H9 (cell line): ENCODE results near the gene GTF3C1. TPM values are rescaled to one million over a fixed set of nuclear protein-coding genes. Genes with fewer than 3 reads are reported as not detected.

Source experiments
- DNase-seq: peaks from one replicate; pipeline ENCODE4 v3.0.0-alpha.2; 2017
- H2AFZ ChIP-seq: one replicate; pipeline ENCODE4 v1.6.1; 2013; ENCODE audit warnings: mild to moderate bottlenecking, low read length, control low read depth, moderate library complexity
- H2AK5ac ChIP-seq: 2 replicates; pipeline ENCODE4 v1.6.1; 2013; ENCODE audit warnings: low read length, control low read depth, mixed read lengths; ENCODE audit not compliant: insufficient read length
- H2BK120ac ChIP-seq: one replicate; pipeline ENCODE4 v1.6.1; 2013; ENCODE audit warnings: low read depth, mild to moderate bottlenecking, low read length, control low read depth, inconsistent platforms; ENCODE audit not compliant: poor library complexity, severe bottlenecking
- H2BK12ac ChIP-seq: 2 replicates; pipeline ENCODE4 v1.6.1; 2013; ENCODE audit warnings: low read length, control low read depth, mixed read lengths, low read depth; ENCODE audit not compliant: insufficient read length
- H2BK15ac ChIP-seq: 2 replicates; pipeline ENCODE4 v1.6.1; 2013; ENCODE audit warnings: low read depth, low read length, control low read depth
- H2BK20ac ChIP-seq: one replicate; pipeline ENCODE4 v1.6.1; 2013; ENCODE audit warnings: low read depth, mild to moderate bottlenecking, low read length, control low read depth, inconsistent platforms; ENCODE audit not compliant: poor library complexity, severe bottlenecking
- H2BK5ac ChIP-seq: 2 replicates; pipeline ENCODE4 v1.6.1; 2013; ENCODE audit warnings: low read length, control low read depth, mixed read lengths; ENCODE audit not compliant: insufficient read length
- H3K14ac ChIP-seq: 2 replicates; pipeline ENCODE4 v1.6.1; 2013; ENCODE audit warnings: low read length, control low read depth; ENCODE audit not compliant: insufficient read depth
- H3K18ac ChIP-seq: 2 replicates; pipeline ENCODE4 v1.6.1; 2013; ENCODE audit warnings: low read depth, mild to moderate bottlenecking, mixed read lengths, low read length, control low read depth; ENCODE audit not compliant: insufficient read length
- H3K23ac ChIP-seq: 2 replicates; pipeline ENCODE4 v1.6.1; 2013; ENCODE audit warnings: low read length, control low read depth, mixed read lengths, low read depth; ENCODE audit not compliant: insufficient read length
- H3K23me2 ChIP-seq: 2 replicates; pipeline ENCODE4 v1.6.1; 2013; ENCODE audit warnings: low read depth, mild to moderate bottlenecking, mixed read lengths, low read length, control low read depth; ENCODE audit not compliant: insufficient read length, poor library complexity, severe bottlenecking
- H3K27ac ChIP-seq: 2 replicates; pipeline ENCODE4 v1.5.1; 2013; ENCODE audit warnings: low read length, control low read depth, mixed read lengths, low read depth; ENCODE audit not compliant: insufficient read length
- H3K27me3 ChIP-seq: 2 replicates; pipeline ENCODE4 v1.6.1; 2013; ENCODE audit warnings: low read length, control low read depth, inconsistent platforms; ENCODE audit not compliant: insufficient read depth
- H3K4ac ChIP-seq: 2 replicates; pipeline ENCODE4 v1.6.1; 2013; ENCODE audit warnings: low read depth, mild to moderate bottlenecking, control low read depth, inconsistent platforms, low read length, moderate library complexity
- H3K4me1 ChIP-seq: 2 replicates; pipeline ENCODE4 v1.6.1; 2013; ENCODE audit warnings: low read length, control low read depth, inconsistent platforms; ENCODE audit not compliant: insufficient read depth
- H3K4me2 ChIP-seq: 2 replicates; pipeline ENCODE4 v1.6.1; 2013; ENCODE audit warnings: low read length, control low read depth, mixed read lengths; ENCODE audit not compliant: insufficient read length, insufficient read depth
- H3K56ac ChIP-seq: 2 replicates; pipeline ENCODE4 v1.6.1; 2013; ENCODE audit warnings: low read depth, mild to moderate bottlenecking, mixed read lengths, low read length, control low read depth; ENCODE audit not compliant: insufficient read length
- H3K79me1 ChIP-seq: 2 replicates; pipeline ENCODE4 v1.6.1; 2013; ENCODE audit warnings: low read depth, mild to moderate bottlenecking, moderate library complexity, low read length, control low read depth, inconsistent platforms; ENCODE audit not compliant: insufficient read depth, poor library complexity, severe bottlenecking
- H3K79me2 ChIP-seq: 2 replicates; pipeline ENCODE4 v1.6.1; 2013; ENCODE audit warnings: low read length, control low read depth, inconsistent platforms; ENCODE audit not compliant: insufficient read depth
- H3K9ac ChIP-seq: 2 replicates; pipeline ENCODE4 v1.6.1; 2013; ENCODE audit warnings: low read length, control low read depth, mixed read lengths; ENCODE audit not compliant: insufficient read length; ENCODE audit errors: extremely low read depth
- H3K9me3 ChIP-seq: one replicate; pipeline ENCODE4 v1.6.1; 2013; ENCODE audit warnings: low read depth, low read length, inconsistent platforms; ENCODE audit not compliant: control insufficient read depth
- H3T11ph ChIP-seq: one replicate; pipeline ENCODE4 v1.6.1; 2013; ENCODE audit warnings: mild to moderate bottlenecking, low read length, control low read depth, inconsistent platforms
- H4K20me1 ChIP-seq: one replicate; pipeline ENCODE4 v1.6.1; 2013; ENCODE audit not compliant: control insufficient read depth, insufficient read length, insufficient read depth
- H4K5ac ChIP-seq: 2 replicates; pipeline ENCODE4 v1.6.1; 2013; ENCODE audit warnings: low read depth, mild to moderate bottlenecking, mixed read lengths, low read length, control low read depth; ENCODE audit not compliant: insufficient read length
- H4K8ac ChIP-seq: replicated peaks from 2 replicates; pipeline ENCODE4 v1.6.1; 2013; ENCODE audit warnings: low read length, control low read depth, mixed read lengths, low read depth; ENCODE audit not compliant: insufficient read length
- H4K91ac ChIP-seq: 2 replicates; pipeline ENCODE4 v1.6.1; 2013; ENCODE audit warnings: low read depth, mild to moderate bottlenecking, moderate library complexity, mixed read lengths, low read length, control low read depth; ENCODE audit not compliant: insufficient read length
- H3K27ac Mint-ChIP-seq, 3 experiments: 2 replicates in 2 of 3; 3 replicates in 1 of 3; pipeline ENCODE4 v1.8.0; 2020 to 2021; ENCODE audit warnings: mixed read lengths in 3 of 3, mild to moderate bottlenecking in 1 of 3, moderate library complexity in 1 of 3
- H3K27me3 Mint-ChIP-seq: 2 replicates; pipeline ENCODE4 v1.8.0; 2021; ENCODE audit warnings: low read depth, mild to moderate bottlenecking, moderate library complexity, mixed read lengths
- H3K36me3 Mint-ChIP-seq, 3 experiments: 2 replicates in 2 of 3; 3 replicates in 1 of 3; pipeline ENCODE4 v1.8.0; 2020 to 2021; ENCODE audit warnings: low read depth in 3 of 3, mixed read lengths in 3 of 3; ENCODE audit not compliant: insufficient read depth in 1 of 3
- H3K4me1 Mint-ChIP-seq, 2 experiments: 2 replicates each; pipeline ENCODE4 v1.8.0; 2020; ENCODE audit warnings: mixed read lengths in 2 of 2
- H3K4me3 Mint-ChIP-seq, 2 experiments: 2 replicates in 1 of 2; 3 replicates in 1 of 2; pipeline ENCODE4 v1.8.0; 2020 to 2021; ENCODE audit warnings: mild to moderate bottlenecking in 2 of 2, mixed read lengths in 2 of 2, moderate library complexity in 1 of 2
- H3K9me3 Mint-ChIP-seq, 2 experiments: 2 replicates in 1 of 2; 3 replicates in 1 of 2; pipeline ENCODE4 v1.8.0; 2020; ENCODE audit warnings: mild to moderate bottlenecking in 2 of 2, mixed read lengths in 2 of 2, moderate library complexity in 1 of 2
- whole genome bisulfite sequencing: extraction: QIAGEN DNeasy Blood & Tissue Kit; methylation state at CpG from one replicate; pipeline ENCODE4 v1.1.7; 2013; ENCODE audit warnings: missing lambda C conversion rate, low lambda C conversion rate, mixed read lengths; ENCODE audit not compliant: insufficient read length; ENCODE audit errors: extremely low coverage; 5-methylcytosine and 5-hydroxymethylcytosine counted together
- total RNA-seq: library from RNA; stranded (reverse); gene quantifications from 2 replicates; pipeline ENCODE4 v1.2.1, GENCODE V29; 2021
- TF ChIP-seq, protein P1 (sequence below): fragments of 200-600 bp; sonication (generic); conservative IDR thresholded peaks from 3 replicates; pipeline ENCODE4 v1.8.0; 2021; ENCODE audit warnings: antibody characterized with exemption, mild to moderate bottlenecking

Gene GTF3C1
- total RNA-seq, 1 experiment from 2014 or later = 113 TPM

DNA sequence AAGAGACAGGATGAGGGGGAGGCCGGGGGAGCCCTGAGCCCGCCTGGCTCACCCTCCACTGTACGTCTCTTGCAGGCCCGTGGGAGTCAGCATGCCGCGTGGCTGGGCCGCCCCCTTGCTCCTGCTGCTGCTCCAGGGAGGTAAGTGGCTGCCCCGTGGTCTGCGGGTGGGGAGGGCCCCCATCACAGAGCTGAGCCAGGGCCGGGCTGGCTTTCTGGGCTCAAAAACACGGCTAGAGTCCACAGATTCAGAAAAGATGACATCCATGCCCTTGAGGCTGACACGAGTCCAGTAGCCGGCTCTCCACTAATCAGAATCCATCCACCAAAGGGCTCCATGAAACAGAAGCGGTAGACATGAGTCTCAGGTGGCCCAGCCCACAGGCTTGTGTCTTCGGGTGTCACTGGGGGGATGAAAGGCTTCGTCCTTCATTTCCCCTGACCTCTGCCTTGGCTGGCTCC lies 119.7 kb downstream of the GTF3C1 start:
- H3K9me3 ChIP-seq = no peaks in the 10 kb centered on the region
- no peak overlapping the region for H3T11ph ChIP-seq
- no peak overlapping the region for H3K18ac ChIP-seq
- no peaks in the 10 kb centered on the region for H3K4me1 ChIP-seq
- H3K4me2 ChIP-seq = no peak overlapping the region
- no peaks in the 10 kb centered on the region; a peak in 1 of 7 replicates for H3K36me3 Mint-ChIP-seq
- H3K9ac ChIP-seq = no peak overlapping the region
- no peak overlapping the region for H2AK5ac ChIP-seq
- H2BK20ac ChIP-seq = no peak overlapping the region
- H4K5ac ChIP-seq = no peak overlapping the region
- no peaks in the 10 kb centered on the region for H3K79me1 ChIP-seq
- no peak overlapping the region for H2BK15ac ChIP-seq
- no peak overlapping the region for H2AFZ ChIP-seq
- no peaks in the 10 kb centered on the region for H3K9me3 Mint-ChIP-seq
- H3K14ac ChIP-seq = no peak overlapping the region
- no peak overlapping the region for H3K56ac ChIP-seq
- peaks cover 0 to 3% of the 10 kb centered on the region in 2 experiments; a peak in 1 of 4 replicates for H3K4me1 Mint-ChIP-seq
- H3K27ac Mint-ChIP-seq = no peak overlapping the region
- no peaks in the 10 kb centered on the region for H4K20me1 ChIP-seq
- H3K23me2 ChIP-seq = no peaks in the 10 kb centered on the region
- TF ChIP-seq, protein P1, sequence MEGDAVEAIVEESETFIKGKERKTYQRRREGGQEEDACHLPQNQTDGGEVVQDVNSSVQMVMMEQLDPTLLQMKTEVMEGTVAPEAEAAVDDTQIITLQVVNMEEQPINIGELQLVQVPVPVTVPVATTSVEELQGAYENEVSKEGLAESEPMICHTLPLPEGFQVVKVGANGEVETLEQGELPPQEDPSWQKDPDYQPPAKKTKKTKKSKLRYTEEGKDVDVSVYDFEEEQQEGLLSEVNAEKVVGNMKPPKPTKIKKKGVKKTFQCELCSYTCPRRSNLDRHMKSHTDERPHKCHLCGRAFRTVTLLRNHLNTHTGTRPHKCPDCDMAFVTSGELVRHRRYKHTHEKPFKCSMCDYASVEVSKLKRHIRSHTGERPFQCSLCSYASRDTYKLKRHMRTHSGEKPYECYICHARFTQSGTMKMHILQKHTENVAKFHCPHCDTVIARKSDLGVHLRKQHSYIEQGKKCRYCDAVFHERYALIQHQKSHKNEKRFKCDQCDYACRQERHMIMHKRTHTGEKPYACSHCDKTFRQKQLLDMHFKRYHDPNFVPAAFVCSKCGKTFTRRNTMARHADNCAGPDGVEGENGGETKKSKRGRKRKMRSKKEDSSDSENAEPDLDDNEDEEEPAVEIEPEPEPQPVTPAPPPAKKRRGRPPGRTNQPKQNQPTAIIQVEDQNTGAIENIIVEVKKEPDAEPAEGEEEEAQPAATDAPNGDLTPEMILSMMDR = no peak
- no peak overlapping the region for H3K4ac ChIP-seq
- no peak overlapping the region for H4K8ac ChIP-seq
- peak; percentile 18 for DNase-seq
- H2BK120ac ChIP-seq = no peak overlapping the region
- H2BK12ac ChIP-seq = no peak overlapping the region
- H3K79me2 ChIP-seq = no peaks in the 10 kb centered on the region
- no peak overlapping the region for H3K27ac ChIP-seq
- H4K91ac ChIP-seq = no peak overlapping the region
- no CpG with 5 or more reads among the region's 16 CpGs for WGBS
- no peaks in the 10 kb centered on the region for H3K27me3 ChIP-seq
- no peak overlapping the region for H2BK5ac ChIP-seq
- no peak overlapping the region for H3K4me3 Mint-ChIP-seq
- peaks cover 2% of the 10 kb centered on the region; the same call in 1 of the 2 replicates for H3K27me3 Mint-ChIP-seq
- H3K23ac ChIP-seq = no peak overlapping the region
